Endothelial cell of hepatic sinusoid (primary cell): Measurements from ENCODE around the gene METAP1D.

Experiments used
- in situ Hi-C: cut with HindIII; loops from 2 replicates; pipeline ENCODE4 v1.10.0; 2017; ENCODE audit warnings: low sequenced_read_pairs

METAP1D gene

GRCh38 chr2:172090044-172090961, 90.5 kb downstream of the METAP1D start:
- in situ Hi-C loops, result no loop called here

- in situ Hi-C loops, result no loop called here
Measured at GRCh38 chr2:172091000-172091641, 91.4 kb downstream of the METAP1D start.

- in situ Hi-C loops, result no loop called here
Measured at GRCh38 chr2:172091761-172092566, 92.2 kb downstream of the METAP1D start.

- in situ Hi-C loops, result no loop called here
Measured at GRCh38 chr2:172092716-172093415, 93.1 kb downstream of the METAP1D start.

GRCh38 chr2:172093416-172094293, 93.9 kb downstream of the METAP1D start:
- in situ Hi-C loops, result no loop called here

- in situ Hi-C loops, result no loop called here
Measured at GRCh38 chr2:172094294-172095145, 94.8 kb downstream of the METAP1D start.

GRCh38 chr2:172095146-172095904, 95.6 kb downstream of the METAP1D start:
- in situ Hi-C loops, result no loop called here

- in situ Hi-C loops, result no loop called here
Measured at GRCh38 chr2:172095905-172096625, 96.3 kb downstream of the METAP1D start.

GRCh38 chr2:172096626-172097547, 97.1 kb downstream of the METAP1D start:
- in situ Hi-C loops, result no loop called here

- in situ Hi-C loops, result no loop called here
Measured at GRCh38 chr2:172097557-172098131, 97.9 kb downstream of the METAP1D start.

- in situ Hi-C loops, result no loop called here
Measured at GRCh38 chr2:172098287-172098649, 98.5 kb downstream of the METAP1D start.

- in situ Hi-C loops, result no loop called here
Measured at GRCh38 chr2:172098650-172099471, 99.1 kb downstream of the METAP1D start.

- in situ Hi-C loops, result loop anchor here (25.0 kb wide), 1 partner anchor 287 kb away; no protein-coding TSS in a partner anchor
Measured at GRCh38 chr2:172099472-172100079, 99.8 kb downstream of the METAP1D start.

- in situ Hi-C loops, result loop anchor here (25.0 kb wide), 1 partner anchor 288 kb away; no protein-coding TSS in a partner anchor
Measured at GRCh38 chr2:172100080-172100934, 100.6 kb downstream of the METAP1D start.
